Measurements from ENCODE around the gene PLA2G6.
"Not testable (repeated sequence)": the region's sequence is repeated elsewhere in the genome, so short reads cannot be mapped to it uniquely, and the experiment has no call there.

Gene PLA2G6

GRCh38 chr22:38131399-38131798 lies 50.2 kb downstream of the PLA2G6 start:
- DNase-seq, result no peak

- DNase-seq, result no peak
Measured at GRCh38 chr22:38129856-38130255, 51.8 kb downstream of the PLA2G6 start.

GRCh38 chr22:38129021-38129420 lies 52.6 kb downstream of the PLA2G6 start:
- no peak for DNase-seq

GRCh38 chr22:38127869-38128268 lies 53.8 kb downstream of the PLA2G6 start:
- no peak for DNase-seq

GRCh38 chr22:38126928-38127668 lies 54.5 kb downstream of the PLA2G6 start:
- DNase-seq, result no peak

GRCh38 chr22:38125751-38126201 lies 55.9 kb downstream of the PLA2G6 start:
- no peak for DNase-seq

- no peak for DNase-seq
Measured at GRCh38 chr22:38125038-38125610, 56.5 kb downstream of the PLA2G6 start.

- no peak for DNase-seq
Measured at GRCh38 chr22:38124236-38124974, 57.2 kb downstream of the PLA2G6 start.

GRCh38 chr22:38122616-38123015 lies 59.0 kb downstream of the PLA2G6 start:
- DNase-seq, result no peak

- DNase-seq, result no peak
Measured at GRCh38 chr22:38120359-38121110, 61.1 kb downstream of the PLA2G6 start.

GRCh38 chr22:38118747-38119146 lies 62.9 kb downstream of the PLA2G6 start:
- DNase-seq, result not testable (repeated sequence)

- no peak for DNase-seq
Measured at GRCh38 chr22:38118182-38118581, 63.4 kb downstream of the PLA2G6 start.

- DNase-seq, result not testable (repeated sequence)
Measured at GRCh38 chr22:38117556-38117955, 64.1 kb downstream of the PLA2G6 start.

GRCh38 chr22:38115423-38116205 lies 66.0 kb downstream of the PLA2G6 start:
- DNase-seq, result no peak

GRCh38 chr22:38114484-38115398 lies 66.9 kb downstream of the PLA2G6 start:
- DNase-seq, result peak; percentile 83 to 92 (median 91)

GRCh38 chr22:38112381-38112780 lies 69.2 kb downstream of the PLA2G6 start:
- no peak for DNase-seq

- DNase-seq, result no peak
Measured at GRCh38 chr22:38111925-38112355, 69.7 kb downstream of the PLA2G6 start.

GRCh38 chr22:38110863-38111852 lies 70.5 kb downstream of the PLA2G6 start:
- DNase-seq, result no peak

- no peak for DNase-seq
Measured at GRCh38 chr22:38110008-38110862, 71.4 kb downstream of the PLA2G6 start, which contains the start of gene BAIAP2L2. Gene BAIAP2L2, minus strand, starts transcription at chr22:38110684. Its CDS starts 159 bp downstream, at chr22:38110525.

All from suppressor macrophage treated with lipopolysaccharide for 1 hour (primary cell).